GM18907 (cell line): ENCODE results near the gene ZBTB34.

ENCODE experiments used
- ATAC-seq: cut with Tn5 transposase; IDR thresholded peaks from one replicate; pipeline ENCODE4 v1.9.1; 2021; ENCODE audit warnings: mild to moderate bottlenecking, moderate library complexity; ENCODE audit not compliant: unreplicated experiment

The ZBTB34 gene

DNA sequence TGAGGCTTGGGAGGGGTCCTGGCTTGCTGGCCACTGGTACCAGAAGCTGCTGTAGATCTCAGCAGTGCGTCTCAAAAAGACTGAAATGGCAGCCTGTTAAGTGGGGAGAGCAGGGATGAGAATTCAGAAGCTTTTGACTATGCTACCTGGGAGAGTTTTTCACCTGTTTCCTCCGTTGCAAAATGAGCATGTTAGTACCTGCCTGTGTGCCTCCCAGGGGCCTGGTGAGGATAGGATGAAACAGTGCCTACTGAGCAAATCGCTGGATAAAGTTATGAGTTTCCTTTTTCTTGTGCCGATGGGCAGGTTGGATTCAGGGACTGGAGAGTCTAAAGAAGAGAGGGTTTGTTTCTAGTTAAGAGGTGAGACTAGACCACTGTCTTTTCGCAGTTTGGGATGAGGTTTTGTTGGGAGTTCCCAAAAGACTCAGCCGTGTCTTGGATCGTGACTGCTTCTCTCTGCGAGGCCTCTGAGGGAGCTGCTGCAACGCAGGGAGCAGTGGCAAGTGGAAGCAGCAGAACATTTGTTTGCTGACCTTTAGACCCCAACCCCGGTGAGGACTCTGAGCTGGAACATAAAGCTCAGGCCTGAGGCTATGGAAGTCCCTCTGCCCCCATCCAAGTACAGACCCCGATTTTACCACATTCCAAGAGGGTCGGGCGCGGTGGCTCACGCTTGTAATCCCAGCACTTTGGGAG is 55.6 kb downstream of the ZBTB34 start:
- ATAC-seq: no peak

GRCh38 chr9:126916909-126917308 is 56.5 kb downstream of the ZBTB34 start:
- no peak for ATAC-seq

DNA sequence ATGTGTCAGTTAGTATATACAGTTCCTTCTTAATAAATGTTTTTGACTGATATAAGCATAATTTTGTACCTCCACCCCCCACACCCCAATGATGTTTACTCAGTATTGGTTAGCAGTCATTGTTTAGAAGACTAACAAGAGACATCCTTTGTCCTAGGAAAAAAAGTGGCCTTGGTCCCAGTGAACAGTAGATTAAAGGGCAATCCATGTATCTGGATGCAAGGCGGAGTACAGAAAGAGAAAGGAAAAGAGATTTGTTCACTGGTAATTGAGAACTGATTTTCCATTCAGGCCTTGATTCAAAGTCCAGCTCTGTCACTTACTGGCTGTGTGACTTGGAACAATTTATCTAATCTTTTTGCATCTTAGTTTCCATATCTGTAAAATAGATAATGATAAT is 58.8 kb downstream of the ZBTB34 start:
- no peak for ATAC-seq

- no peak for ATAC-seq
These were observed 65.4 kb downstream of the ZBTB34 start for GRCh38 chr9:126925876-126926275.

DNA sequence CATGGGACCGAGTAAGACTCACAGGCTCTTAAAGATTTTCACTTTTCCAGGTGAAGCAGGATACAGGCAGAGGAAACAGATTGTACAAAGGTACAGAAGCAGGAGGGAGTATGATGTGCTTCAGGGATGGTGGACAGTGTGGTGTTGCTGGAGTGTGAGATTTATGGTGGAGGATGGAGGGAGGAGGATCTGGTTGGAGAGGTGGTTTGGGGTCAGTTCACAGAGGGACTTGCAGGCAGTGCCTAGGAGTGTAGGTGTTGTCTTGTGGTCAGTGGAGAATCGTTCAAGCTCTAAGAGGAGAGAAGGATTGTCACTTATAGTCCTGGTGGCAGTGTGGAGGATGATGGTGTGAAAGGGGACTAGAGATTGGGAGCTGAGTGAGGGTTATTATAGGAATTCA is 65.9 kb downstream of the ZBTB34 start:
- no peak for ATAC-seq

GRCh38 chr9:126927419-126927818 is 67.0 kb downstream of the ZBTB34 start:
- ATAC-seq: no peak

DNA sequence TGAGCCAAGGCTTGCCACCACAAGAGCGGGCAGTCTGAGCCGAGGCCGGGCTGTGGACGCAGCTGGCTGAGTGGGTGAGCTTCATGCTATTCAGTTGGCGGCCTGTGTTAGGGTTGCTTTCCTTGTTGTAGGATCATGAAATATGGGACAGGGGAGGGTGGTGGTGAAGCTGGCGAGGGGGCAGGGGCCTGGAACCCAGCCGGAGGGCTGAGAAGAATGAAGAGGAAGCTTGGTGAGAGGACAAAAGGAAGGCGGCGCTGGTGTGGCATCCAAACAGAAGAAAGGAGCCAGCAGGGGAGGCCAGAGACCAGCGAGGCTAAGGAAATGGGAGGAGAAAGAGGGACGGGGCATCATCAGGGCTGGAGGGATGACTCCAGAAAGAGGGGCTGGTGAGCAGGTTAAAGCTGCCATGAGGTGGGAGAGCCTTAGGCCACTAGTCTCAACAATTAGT is 72.5 kb downstream of the ZBTB34 start:
- no peak for ATAC-seq

GRCh38 chr9:126933334-126933980 is 73.0 kb downstream of the ZBTB34 start:
- ATAC-seq: no peak

DNA sequence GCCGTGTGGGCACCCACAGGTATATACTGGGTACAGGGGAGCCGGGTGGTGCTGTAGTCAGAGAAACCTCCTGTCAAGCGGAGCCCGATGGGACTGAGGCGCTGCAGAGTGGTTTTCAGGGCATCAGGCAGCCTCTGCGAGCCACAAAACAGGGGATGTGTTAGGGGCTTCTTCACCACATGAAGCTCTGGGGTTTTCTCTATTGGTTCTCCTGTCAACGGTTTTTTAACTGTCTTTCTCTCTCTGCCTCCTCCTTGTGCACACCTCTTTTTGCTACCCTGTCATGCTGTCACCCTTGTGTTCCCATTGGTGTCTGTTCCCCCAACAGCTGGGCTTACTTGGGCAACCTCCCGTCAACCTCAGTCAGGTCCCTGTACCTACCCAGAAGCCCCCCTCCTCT is 74.0 kb downstream of the ZBTB34 start:
- no peak for ATAC-seq
